Measurements from ENCODE around the gene SFMBT2. TPM values are rescaled to one million over a fixed set of nuclear protein-coding genes. Genes with fewer than 3 reads are reported as not detected.

SFMBT2 gene
- total RNA-seq, 1 donor from 2014 or later = 9.1 TPM

- no peaks in the 10 kb centered on the region for H3K9me3 Mint-ChIP-seq (ENCODE audit: low read depth)
- DNase-seq (ENCODE audit: low spot score, unreplicated experiment) = no peak
- H3K4me3 Mint-ChIP-seq (ENCODE audit: low read depth) = no peak overlapping the region
- no peaks in the 10 kb centered on the region for H3K27me3 Mint-ChIP-seq
- H3K27ac Mint-ChIP-seq = no peak overlapping the region
- H3K4me1 Mint-ChIP-seq (ENCODE audit: low read depth) = peaks cover 2% of the 10 kb centered on the region
- peaks cover 4% of the 10 kb centered on the region for H3K36me3 Mint-ChIP-seq (ENCODE audit: insufficient read depth)
- TF ChIP-seq, protein P1, sequence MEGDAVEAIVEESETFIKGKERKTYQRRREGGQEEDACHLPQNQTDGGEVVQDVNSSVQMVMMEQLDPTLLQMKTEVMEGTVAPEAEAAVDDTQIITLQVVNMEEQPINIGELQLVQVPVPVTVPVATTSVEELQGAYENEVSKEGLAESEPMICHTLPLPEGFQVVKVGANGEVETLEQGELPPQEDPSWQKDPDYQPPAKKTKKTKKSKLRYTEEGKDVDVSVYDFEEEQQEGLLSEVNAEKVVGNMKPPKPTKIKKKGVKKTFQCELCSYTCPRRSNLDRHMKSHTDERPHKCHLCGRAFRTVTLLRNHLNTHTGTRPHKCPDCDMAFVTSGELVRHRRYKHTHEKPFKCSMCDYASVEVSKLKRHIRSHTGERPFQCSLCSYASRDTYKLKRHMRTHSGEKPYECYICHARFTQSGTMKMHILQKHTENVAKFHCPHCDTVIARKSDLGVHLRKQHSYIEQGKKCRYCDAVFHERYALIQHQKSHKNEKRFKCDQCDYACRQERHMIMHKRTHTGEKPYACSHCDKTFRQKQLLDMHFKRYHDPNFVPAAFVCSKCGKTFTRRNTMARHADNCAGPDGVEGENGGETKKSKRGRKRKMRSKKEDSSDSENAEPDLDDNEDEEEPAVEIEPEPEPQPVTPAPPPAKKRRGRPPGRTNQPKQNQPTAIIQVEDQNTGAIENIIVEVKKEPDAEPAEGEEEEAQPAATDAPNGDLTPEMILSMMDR (IDR thresholded peaks at IDR 0.05; ENCODE audit: unreplicated experiment) = no peak
Measured at GRCh38 chr10:7250236-7250635, 160.6 kb downstream of the SFMBT2 start.

DNA sequence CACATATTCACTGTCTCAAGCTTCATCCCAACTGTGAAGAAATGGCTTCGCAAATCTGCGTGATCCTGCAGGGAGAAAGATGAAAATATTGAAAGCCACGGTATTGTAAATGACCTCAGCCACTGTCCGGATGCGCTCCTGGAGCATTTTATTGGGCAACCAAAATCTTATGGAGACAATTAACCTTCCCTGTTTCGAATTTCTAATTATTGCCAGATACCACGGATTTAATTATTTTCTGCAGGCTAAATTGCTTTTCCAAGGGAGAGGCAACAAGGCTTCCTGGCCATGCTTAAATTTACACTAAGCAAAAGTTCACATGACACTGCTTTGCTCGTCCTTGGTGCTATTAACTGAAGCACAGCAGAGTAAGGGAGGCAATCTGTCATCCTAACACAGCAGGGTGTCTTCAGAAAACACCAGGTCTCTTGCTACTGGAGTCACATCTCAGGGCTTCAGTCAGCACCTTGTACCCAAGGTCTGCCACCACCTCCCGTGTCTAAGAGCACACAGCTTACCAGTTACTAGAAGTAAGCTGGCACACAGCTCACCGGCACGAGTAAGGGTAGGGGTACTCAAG, 162.2 kb downstream of the SFMBT2 start:
- H3K27me3 Mint-ChIP-seq = no peaks in the 10 kb centered on the region
- peaks cover 2% of the 10 kb centered on the region for H3K4me1 Mint-ChIP-seq (ENCODE audit: low read depth)
- peaks cover 1% of the 10 kb centered on the region for H3K36me3 Mint-ChIP-seq (ENCODE audit: insufficient read depth)
- TF ChIP-seq, protein P1 (IDR thresholded peaks at IDR 0.05; ENCODE audit: unreplicated experiment) = no peak
- H3K27ac Mint-ChIP-seq = no peak overlapping the region
- DNase-seq (ENCODE audit: low spot score, unreplicated experiment) = no peak
- H3K9me3 Mint-ChIP-seq (ENCODE audit: low read depth) = no peaks in the 10 kb centered on the region
- no peak overlapping the region for H3K4me3 Mint-ChIP-seq (ENCODE audit: low read depth)

GRCh38 chr10:7248148-7248547, 162.7 kb downstream of the SFMBT2 start:
- Mint-ChIP-seq H3K4me3 (ENCODE audit: low read depth) (no peak overlapping the region), H3K9me3 (ENCODE audit: low read depth) (no peaks in the 10 kb centered on the region), H3K36me3 (ENCODE audit: insufficient read depth) (peaks cover 1% of the 10 kb centered on the region), H3K27ac (no peak overlapping the region), H3K27me3 (no peaks in the 10 kb centered on the region), H3K4me1 (ENCODE audit: low read depth) (peaks cover 2% of the 10 kb centered on the region)
- TF ChIP-seq, protein P1 (IDR thresholded peaks at IDR 0.05; ENCODE audit: unreplicated experiment) = no peak
- DNase-seq (ENCODE audit: low spot score, unreplicated experiment) = no peak

GRCh38 chr10:7245505-7245904, 165.3 kb downstream of the SFMBT2 start:
- DNase-seq (ENCODE audit: low spot score, unreplicated experiment) = no peak
- Mint-ChIP-seq H3K36me3 (ENCODE audit: insufficient read depth) (peaks cover 11% of the 10 kb centered on the region), H3K4me1 (ENCODE audit: low read depth) (peaks cover 2% of the 10 kb centered on the region), H3K9me3 (ENCODE audit: low read depth) (peaks cover 7% of the 10 kb centered on the region), H3K27ac (no peak overlapping the region), H3K27me3 (no peaks in the 10 kb centered on the region), H3K4me3 (ENCODE audit: low read depth) (no peak overlapping the region)
- TF ChIP-seq, protein P1 (IDR thresholded peaks at IDR 0.05; ENCODE audit: unreplicated experiment) = no peak

DNA sequence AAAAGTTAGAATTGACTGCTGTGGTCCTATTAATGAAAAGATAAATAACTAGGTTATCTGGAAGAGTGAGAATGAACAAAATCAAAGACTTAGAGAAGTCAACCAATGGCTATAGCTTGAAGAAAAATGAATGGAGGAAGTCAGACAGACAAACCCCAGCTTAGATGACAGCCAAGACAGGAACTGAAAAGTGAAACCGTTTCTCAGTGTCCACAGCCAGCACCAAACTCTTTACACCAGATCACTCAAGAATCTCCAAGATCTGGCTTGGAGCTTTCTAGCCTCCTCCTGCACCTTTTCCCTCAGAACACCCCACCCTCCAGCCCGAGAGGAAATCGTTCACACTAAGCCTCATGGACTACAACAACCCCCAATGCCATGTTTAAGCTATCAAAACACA, 167.0 kb downstream of the SFMBT2 start:
- H3K4me3 Mint-ChIP-seq (ENCODE audit: low read depth) = no peak overlapping the region
- no peaks in the 10 kb centered on the region for H3K4me1 Mint-ChIP-seq (ENCODE audit: low read depth)
- H3K36me3 Mint-ChIP-seq (ENCODE audit: insufficient read depth) = peaks cover 13% of the 10 kb centered on the region
- TF ChIP-seq, protein P1 (IDR thresholded peaks at IDR 0.05; ENCODE audit: unreplicated experiment) = no peak
- no peak for DNase-seq (ENCODE audit: low spot score, unreplicated experiment)
- H3K27ac Mint-ChIP-seq = no peak overlapping the region
- no peaks in the 10 kb centered on the region for H3K27me3 Mint-ChIP-seq
- H3K9me3 Mint-ChIP-seq (ENCODE audit: low read depth) = peaks cover 7% of the 10 kb centered on the region
